ENCODE results near the gene HLA-DQA2.
A peak's percentile ranks its signal among the peaks of the same experiment; 100 is the strongest.
"Not testable (repeated sequence)": the region's sequence is repeated elsewhere in the genome, so short reads cannot be mapped to it uniquely, and the experiment has no call there.

HLA-DQA2 gene

GRCh38 chr6:32741031-32741960 is at the start of gene HLA-DQA2:
Gene HLA-DQA2, plus strand, starts transcription at chr6:32741391. Its CDS starts 53 bp downstream, at chr6:32741444.
- no peak for DNase-seq (ENCODE audit: low spot score)

DNA sequence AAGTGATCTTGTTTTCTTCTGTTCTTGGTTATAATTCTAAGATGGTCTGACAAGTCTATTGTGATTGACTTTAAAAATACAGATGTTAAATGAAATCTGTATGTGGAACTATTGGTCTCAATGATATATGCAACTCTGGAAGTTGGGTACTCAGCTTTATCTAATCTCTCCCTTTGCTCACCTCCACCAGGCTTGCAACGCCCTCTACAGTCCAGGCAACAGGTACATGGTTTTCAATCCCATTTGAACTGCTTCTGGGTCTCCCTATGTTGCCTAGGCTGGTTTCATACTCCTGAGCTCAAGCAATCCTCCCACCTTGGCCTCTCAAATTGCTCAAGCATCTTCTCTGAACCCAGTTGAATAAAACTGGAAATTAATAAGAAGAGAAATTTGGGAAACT is 49.2 kb upstream of the HLA-DQA2 start:
- DNase-seq (ENCODE audit: low spot score): no peak

DNA sequence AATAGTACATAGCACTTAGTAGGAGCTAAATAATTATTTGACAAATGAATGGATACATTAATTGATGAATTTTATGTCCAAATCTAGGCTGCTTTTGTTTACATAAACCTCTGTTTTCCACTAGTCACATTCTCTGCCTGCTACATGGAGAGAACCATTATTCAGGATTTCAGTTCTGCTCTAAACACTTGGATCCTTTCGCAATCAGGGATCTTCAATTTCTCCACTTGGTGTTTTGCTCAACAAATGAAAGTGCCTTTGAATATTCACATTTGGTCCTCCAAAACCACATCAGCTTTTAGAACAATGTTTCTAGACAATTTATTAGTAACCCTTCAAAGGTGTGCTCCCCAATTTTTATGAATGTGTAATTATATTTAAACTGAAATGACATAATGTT is 44.2 kb upstream of the HLA-DQA2 start:
- DNase-seq (ENCODE audit: low spot score): no peak

DNA sequence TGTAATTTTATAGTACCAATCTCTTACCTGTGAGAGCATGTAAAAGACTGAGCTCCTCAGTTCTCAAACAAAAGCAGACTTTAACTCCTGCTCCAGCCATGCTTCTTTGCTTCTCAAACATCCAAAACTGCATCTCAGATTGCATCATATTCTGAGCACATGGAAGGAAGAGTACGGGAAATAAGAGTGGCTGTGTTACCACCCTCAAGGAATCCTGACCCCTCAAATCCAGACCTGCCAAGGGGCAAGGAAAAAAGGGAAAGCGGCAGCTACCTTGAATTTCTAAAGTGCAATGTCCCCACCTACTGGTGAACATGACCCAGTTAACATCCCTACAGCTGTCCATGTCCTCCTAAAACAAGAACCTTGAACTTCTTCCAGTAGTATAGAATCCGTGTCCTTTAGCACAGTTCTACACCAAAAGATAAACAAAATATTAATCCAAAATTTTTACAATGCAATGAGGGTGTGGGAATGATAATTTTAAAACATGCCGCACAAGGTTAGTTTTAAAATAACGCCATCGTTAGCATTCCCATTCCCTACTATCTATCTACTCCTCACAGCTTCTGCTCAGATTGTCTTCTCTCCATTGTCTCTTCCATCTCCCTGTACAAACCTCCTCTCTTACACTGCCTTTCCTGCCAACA is 40.7 kb upstream of the HLA-DQA2 start:
- peak; percentile 49 for DNase-seq (ENCODE audit: low spot score)

- no peak for DNase-seq (ENCODE audit: low spot score)
Observed at GRCh38 chr6:32703347-32703746, 37.8 kb upstream of the HLA-DQA2 start.

GRCh38 chr6:32705164-32705563 is 36.0 kb upstream of the HLA-DQA2 start:
- DNase-seq (ENCODE audit: low spot score): not testable (repeated sequence)

- no peak for DNase-seq (ENCODE audit: low spot score)
Observed at GRCh38 chr6:32709625-32710024, 31.6 kb upstream of the HLA-DQA2 start.

DNA sequence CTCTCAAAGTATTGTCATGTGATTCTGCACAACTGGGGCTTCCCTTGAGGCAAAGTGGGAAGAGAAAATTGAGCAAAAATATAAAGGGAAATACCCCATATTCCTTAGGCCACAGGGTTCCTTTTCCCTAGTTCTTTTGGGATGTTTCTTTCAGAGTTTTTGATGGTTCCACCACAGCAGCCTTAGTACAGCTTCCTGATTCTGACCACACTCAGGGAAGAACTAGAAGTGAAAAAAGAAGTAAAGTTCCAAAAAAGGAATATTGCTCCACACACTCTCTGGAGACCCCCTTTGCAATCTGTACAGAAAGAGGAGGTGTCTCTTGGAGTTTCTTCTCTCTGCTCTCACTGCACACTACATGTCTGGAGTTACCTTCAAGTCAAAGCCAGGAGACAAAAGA is 27.9 kb upstream of the HLA-DQA2 start:
- no peak for DNase-seq (ENCODE audit: low spot score)

- no peak for DNase-seq (ENCODE audit: low spot score)
Observed at GRCh38 chr6:32716396-32716795, 24.8 kb upstream of the HLA-DQA2 start.

- DNase-seq (ENCODE audit: low spot score): no peak
Observed at GRCh38 chr6:32718879-32719278, 22.3 kb upstream of the HLA-DQA2 start.

- no peak for DNase-seq (ENCODE audit: low spot score)
Observed at GRCh38 chr6:32738126-32738525, 3.1 kb upstream of the HLA-DQA2 start.

GRCh38 chr6:32742374-32742773 is 1.2 kb downstream of the HLA-DQA2 start:
- no peak for DNase-seq (ENCODE audit: low spot score)

GRCh38 chr6:32744776-32745175 is 3.6 kb downstream of the HLA-DQA2 start:
- DNase-seq (ENCODE audit: low spot score): no peak

- not testable (repeated sequence) for DNase-seq (ENCODE audit: low spot score)
Observed at GRCh38 chr6:32745649-32746048, 4.5 kb downstream of the HLA-DQA2 start.

DNA sequence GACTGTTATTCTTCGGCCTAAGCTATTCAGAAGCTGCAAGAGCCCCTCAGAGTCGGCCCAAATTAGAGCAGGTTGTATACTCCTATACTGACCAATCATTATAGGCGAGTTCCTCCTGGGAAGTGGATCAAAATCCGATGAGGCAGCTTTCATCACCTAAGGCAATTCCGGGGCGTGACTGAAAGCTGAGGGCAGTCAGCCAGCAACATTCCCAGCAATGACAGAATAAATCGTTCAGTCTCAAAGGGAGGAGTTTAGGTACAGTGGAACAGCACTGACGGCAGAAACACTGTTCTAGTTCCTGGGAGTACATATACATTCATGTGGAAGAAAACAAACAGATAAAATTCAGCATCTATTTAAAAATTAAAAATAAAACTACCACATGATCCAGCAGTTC is 11.4 kb downstream of the HLA-DQA2 start:
- peak; percentile 21 for DNase-seq (ENCODE audit: low spot score)

DNA sequence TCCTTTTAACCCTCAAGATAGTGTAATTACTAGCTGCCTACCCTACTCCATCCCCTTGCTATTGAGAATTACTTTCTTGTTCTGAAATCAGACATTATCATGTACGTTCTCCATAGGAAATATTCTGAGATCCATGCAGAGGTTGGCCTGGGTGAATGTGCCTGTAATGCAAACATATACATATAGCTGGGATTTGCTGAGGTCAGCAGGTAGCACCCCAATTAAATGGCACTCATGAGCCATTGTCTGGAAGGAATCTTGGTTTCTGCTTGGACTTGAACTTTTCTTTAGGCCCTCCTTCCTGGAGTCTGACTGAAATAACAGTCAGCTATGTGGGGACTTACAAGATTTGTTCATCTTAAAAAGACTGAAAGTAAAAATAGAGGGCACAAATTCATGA is 18.5 kb downstream of the HLA-DQA2 start:
- no peak for DNase-seq (ENCODE audit: low spot score)

GRCh38 chr6:32761072-32761471 is 19.9 kb downstream of the HLA-DQA2 start:
- no peak for DNase-seq (ENCODE audit: low spot score)

- no peak for DNase-seq (ENCODE audit: low spot score)
Observed at GRCh38 chr6:32761548-32761947, 20.4 kb downstream of the HLA-DQA2 start.

- no peak for DNase-seq (ENCODE audit: low spot score)
Observed at GRCh38 chr6:32763421-32763820, 22.2 kb downstream of the HLA-DQA2 start, which contains the start of gene HLA-DQB2. Gene HLA-DQB2, minus strand, starts transcription at chr6:32763532. Its CDS starts 62 bp downstream, at chr6:32763470.

DNA sequence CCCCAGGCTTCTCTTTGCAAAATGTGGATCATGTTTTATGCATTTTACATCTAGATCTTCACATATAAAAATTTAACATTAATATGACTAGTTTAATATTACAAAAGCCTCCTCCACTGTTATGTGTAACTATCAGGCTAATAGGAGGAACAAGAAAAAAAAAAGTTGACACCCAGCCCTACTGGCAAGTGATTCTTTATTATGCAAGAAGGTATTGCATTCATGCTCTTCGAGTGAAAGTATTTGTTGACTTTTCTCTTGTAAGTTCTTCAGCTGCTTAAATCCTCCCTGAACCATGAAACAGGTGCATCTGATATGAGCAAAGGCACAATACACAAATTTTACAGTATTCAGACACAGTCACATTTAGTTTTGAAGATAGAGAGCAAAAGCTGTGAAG is 22.9 kb downstream of the HLA-DQA2 start:
- no peak for DNase-seq (ENCODE audit: low spot score)

DNA sequence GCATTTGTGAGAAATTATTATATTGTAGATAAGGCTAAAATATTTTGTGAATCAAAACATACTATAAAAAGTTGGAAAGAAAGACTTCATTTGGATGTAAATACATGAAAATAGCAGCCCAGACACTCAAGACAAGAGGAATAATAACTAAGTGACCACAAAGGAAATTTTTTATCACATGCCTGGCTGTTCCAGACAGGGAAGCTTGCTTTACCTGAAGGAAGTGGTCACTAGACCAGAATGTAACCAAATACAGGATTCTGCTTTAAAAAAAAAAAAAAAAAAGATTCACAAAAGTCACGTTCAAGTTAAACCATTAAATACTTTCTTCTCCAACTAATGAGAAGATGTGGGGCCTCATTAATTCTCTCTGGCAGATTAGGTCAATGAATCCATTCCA is 31.5 kb downstream of the HLA-DQA2 start:
- no peak for DNase-seq (ENCODE audit: low spot score)

DNA sequence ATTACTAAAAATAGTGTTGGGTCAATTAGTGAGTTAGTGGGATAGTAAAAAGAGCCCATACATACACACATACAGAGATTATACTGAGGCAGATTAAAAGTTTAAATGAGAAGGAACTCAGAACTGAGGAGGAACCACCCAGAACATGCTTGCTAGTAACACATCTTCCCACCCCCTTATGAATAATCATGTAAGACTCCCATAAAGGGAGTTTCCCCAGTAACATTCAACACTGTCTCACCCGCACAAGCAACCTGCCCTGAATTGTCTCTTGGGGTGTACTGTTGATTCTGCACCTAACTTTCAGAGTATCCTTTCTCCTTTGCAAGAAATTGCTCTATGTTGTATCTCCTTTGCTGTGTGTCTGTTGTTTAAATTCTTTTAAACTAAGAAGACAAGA is 33.2 kb downstream of the HLA-DQA2 start:
- no peak for DNase-seq (ENCODE audit: low spot score)

DNA sequence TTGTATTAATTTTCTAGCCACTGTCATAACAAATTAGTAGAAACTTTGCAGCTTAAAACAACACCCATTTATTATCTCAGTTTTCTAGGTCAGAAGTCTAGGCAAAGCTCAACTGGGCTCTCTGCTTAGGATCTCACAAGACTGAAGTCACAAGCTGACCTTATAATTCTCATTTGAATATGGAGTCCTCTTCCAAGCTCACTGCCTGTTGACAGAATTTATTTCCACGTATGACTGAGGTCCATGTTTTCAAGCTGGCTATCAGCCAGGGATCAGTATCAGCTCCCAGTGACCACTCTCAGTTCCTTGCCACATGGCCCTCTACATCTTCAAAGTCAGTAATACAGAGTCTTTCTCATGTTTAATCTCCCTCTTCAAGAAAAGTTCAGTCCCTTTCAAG is 33.9 kb downstream of the HLA-DQA2 start:
- no peak for DNase-seq (ENCODE audit: low spot score)

Data from COLO829 (cell line).